ENCODE data around the gene SRGAP2B.
"Not testable (repeated sequence)": the region's sequence is repeated elsewhere in the genome, so short reads cannot be mapped to it uniquely, and the experiment has no call there.

The SRGAP2B gene

GRCh38 chr1:145082483-145083255, 12.5 kb downstream of the SRGAP2B start:
- DNase-seq (ENCODE audit: low read depth in 2 of 2), result not testable (repeated sequence)

- DNase-seq (ENCODE audit: low read depth in 2 of 2), result not testable (repeated sequence)
Measured at GRCh38 chr1:145080193-145080592, 14.9 kb downstream of the SRGAP2B start.

- not testable (repeated sequence) for DNase-seq (ENCODE audit: low read depth in 2 of 2)
Measured at GRCh38 chr1:145079737-145080136, 15.4 kb downstream of the SRGAP2B start.

GRCh38 chr1:145078787-145079370, 16.2 kb downstream of the SRGAP2B start:
- not testable (repeated sequence) for DNase-seq (ENCODE audit: low read depth in 2 of 2)

- DNase-seq (ENCODE audit: low read depth in 2 of 2), result not testable (repeated sequence)
Measured at GRCh38 chr1:145077872-145078786, 17.0 kb downstream of the SRGAP2B start.

DNA sequence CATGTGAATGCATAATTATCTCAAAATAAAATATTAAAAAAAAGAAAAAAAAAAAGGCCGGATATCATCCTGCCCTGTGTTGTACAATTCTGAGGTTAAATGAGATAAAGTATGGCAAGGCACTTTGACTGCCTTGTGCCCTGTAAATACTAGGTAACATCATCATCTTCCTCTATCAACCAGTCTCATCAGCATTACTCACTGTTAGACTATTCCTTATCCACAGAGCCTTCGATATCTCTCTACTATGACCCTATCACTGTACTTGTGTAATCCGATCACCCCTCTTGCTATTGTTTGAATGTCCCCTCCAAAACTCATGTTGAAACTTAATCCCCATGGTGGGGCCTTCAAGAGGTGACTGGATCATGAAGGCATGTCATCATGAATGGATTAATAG, 18.3 kb downstream of the SRGAP2B start:
- DNase-seq (ENCODE audit: low read depth in 2 of 2), result not testable (repeated sequence)

DNA sequence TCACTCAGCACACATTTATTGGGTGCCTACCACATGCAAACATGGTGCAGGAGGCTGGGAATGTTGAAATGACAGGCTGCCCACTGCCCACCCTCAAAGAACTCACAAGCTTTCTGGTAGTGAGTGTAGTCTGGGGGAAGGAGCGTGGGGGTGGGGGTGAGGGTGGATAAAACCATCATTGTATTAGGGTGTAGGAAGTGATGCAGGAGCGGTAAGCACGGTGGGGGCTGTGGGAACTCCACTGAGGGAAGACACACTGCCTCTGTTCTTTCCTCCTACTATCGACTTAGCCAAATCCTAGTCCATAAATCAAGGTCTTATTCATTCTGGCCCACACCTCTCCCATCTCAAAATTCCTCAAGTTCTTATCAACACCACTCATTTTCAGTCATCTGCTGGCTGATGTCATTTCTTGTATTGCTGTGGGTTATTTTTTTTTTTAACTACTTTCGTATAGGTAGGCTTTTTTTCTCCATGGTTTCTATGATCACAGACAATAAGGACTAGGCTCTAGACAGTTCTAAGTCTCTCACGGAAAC, 21.0 kb downstream of the SRGAP2B start:
- not testable (repeated sequence) for DNase-seq (ENCODE audit: low read depth in 2 of 2)

GRCh38 chr1:145071569-145071968, 23.6 kb downstream of the SRGAP2B start:
- not testable (repeated sequence) for DNase-seq (ENCODE audit: low read depth in 2 of 2)

GRCh38 chr1:145066486-145066885, 28.6 kb downstream of the SRGAP2B start:
- not testable (repeated sequence) for DNase-seq (ENCODE audit: low read depth in 2 of 2)

GRCh38 chr1:145065194-145065826, 29.8 kb downstream of the SRGAP2B start:
- DNase-seq (ENCODE audit: low read depth in 2 of 2), result not testable (repeated sequence)

DNA sequence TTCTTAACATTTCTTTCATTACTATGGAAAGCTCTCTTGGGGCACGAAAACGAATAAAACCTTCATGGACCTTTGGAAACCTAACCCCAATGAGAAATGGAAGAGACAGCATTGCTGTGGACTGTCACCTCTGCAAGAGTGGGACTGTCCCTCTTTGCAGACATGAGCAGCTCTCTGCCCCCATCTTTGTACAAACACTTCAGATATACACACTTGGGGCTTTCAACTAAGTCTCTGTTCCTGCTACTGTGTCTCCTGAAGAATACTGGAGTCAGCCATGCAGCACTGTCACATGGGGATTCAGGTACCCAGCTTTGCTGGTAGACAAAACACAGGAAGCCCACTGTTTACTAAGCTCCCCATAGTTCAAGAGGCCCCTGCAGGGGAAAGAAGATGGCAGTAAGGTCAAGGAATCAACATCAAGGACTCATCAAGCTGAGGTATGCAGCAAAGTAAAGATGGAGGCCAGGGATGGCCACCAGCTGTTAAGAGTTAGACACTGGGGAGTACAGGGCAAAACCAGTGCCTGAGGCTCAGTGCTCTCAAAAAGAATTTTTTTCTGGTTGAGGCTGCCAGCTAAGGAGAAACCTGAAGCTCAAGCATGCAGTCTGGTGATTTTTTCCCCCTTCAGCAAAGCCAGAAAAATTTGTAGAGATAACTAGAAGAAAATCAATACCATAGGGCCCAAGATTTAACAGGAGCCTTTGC, 31.0 kb downstream of the SRGAP2B start:
- DNase-seq (ENCODE audit: low read depth in 2 of 2), result not testable (repeated sequence)

DNA sequence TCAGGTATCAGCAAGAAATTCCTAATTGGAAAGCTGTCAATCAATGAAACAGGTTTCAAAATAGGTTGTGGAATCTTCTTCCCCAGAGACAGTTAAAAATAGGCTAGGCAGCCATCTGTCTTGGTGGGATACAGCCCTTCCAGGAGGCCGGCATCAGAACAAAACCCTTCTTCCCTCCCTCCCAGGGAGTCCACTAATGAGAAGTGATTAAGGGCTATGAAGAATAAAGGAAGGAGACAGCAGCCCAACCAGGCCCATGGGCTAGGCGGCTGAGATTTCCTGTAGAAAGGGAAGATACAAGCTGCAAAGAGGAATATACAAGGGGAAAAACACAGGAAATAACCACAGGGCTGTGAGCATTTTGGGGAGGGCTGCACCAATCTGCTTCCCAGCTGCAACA, 31.8 kb downstream of the SRGAP2B start:
- DNase-seq (ENCODE audit: low read depth in 2 of 2), result not testable (repeated sequence)

DNA sequence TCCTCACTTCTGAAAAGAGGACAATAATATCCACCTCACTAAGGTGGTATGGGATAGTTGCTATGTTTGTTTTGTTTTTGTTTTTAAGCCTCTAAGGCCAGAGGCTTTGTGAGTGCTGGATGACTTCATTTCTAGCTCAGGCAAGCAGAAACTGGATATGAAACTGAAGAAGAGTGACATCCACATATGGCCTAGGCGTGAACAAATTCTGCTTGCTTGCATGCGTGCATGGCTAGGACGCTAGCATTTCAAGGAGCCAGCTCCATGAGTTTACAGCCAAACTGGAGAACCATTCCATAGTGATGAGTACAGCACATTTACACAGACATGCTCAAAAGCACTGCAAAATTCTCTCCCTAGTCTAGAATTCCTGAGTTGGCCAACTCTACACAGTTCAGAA, 36.9 kb downstream of the SRGAP2B start:
- DNase-seq (ENCODE audit: low read depth in 2 of 2), result not testable (repeated sequence)

GRCh38 chr1:145055217-145055760, 39.8 kb downstream of the SRGAP2B start:
- not testable (repeated sequence) for DNase-seq (ENCODE audit: low read depth in 2 of 2)

DNA sequence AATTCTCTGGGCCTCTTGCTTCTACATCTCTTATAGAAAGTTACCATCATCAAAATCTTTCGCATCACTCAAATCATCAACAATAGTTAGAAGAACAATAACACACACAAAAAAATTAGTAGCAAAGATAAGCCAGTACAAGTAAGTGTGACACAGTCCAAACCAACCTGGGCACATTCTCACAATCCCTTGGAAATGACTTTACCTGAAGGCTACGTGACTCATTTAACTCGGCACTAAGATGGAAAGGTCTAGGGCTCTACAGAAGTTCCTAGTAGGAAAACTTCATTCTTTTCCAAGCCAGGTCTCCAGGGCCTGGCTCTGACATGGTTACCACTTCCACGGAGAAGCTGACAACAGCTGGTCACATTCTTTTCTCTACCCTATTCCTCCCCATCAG, 41.7 kb downstream of the SRGAP2B start:
- not testable (repeated sequence) for DNase-seq (ENCODE audit: low read depth in 2 of 2)

DNA sequence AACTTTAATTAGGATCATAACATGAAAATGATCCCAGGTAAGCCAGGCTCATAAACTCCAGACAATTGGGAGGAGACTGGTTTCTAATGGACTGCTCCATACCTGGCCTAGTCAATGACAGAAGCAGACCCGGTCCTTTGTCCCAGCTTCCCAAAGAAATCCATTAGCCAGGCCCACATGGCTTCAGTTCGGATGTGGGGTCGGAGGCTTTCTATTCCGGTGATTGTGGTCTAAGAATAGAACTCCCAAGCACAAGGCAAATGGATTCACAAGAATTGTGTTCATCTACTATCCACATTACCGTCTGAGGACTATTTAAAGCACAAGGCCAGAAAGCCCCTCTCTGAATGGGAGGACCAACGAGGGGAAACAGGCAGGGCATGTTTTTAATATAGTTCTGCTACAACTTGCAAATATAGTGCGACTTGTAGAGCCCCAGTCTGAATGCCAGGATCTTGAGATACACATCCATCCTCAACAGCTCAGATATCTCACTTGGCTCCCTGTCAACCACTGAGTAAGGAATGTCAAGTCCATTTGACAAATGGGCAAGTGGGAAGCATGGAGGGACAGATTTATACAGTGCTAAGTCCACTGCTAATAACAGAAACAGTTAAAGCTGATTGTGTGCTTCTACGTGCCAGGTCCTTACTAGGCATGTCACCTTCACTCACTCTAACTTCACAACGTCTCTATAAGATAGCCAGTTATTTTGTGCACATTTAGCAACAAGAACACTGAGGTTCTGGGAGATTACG, 42.9 kb downstream of the SRGAP2B start:
- DNase-seq (ENCODE audit: low read depth in 2 of 2), result not testable (repeated sequence)

DNA sequence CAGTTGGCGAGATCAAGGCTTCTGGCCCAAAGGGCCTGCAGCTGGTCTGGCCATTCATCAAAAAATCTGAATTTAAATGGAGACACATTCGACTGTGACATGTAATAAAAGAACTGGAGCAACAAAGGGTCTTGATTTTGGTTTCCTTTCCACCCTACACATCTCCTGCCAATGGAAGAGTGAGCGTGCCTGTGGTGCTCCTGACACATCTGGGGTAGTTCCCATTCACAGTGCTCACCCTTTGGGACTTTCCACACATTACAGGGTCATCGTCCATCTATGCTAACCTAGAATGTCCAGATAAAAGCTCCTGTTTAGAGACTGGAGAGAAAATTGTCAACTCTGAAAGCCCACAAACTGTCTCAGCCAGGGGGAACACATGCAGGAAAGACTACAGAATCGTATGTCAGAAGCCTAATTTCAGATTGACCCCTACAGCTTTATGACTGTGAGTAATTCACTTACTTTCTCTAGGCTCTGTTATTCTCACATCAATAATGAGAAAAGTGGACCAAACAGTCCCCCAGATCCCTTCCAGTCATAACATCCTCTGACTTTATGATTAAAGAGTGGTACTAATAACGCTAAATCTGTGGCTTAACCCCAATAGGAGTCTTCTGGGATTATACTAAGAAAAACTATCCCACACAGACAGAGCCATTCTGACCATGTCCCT, 46.8 kb downstream of the SRGAP2B start:
- DNase-seq (ENCODE audit: low read depth in 2 of 2), result not testable (repeated sequence)

DNA sequence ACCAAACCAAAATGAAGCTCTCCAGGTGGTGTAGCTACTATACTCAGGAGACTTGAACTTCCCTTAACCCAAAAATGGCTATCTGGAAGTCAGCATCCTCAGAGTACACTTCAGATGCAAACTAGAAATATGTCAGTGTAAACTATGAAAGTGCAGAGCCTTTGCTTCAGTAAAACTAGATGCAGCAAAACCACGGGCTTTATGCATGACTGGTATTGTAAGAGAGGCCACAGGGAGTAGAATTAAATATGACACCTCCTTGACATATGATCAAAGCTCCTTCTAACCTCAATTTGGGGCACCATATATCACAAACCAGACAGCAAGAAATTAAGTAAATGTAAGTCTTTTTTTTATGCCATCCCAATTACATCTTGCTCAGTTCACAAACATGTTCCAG, 47.6 kb downstream of the SRGAP2B start:
- not testable (repeated sequence) for DNase-seq (ENCODE audit: low read depth in 2 of 2)
